IPS-18c (cell line): ENCODE measurements around the gene DUOX1.

ENCODE experiments used
- H3K4me3 ChIP-seq: 2 replicates; pipeline ENCODE4 v1.7.0; 2013; ENCODE audit warnings: low read depth, mild to moderate bottlenecking, low read length, moderate library complexity; ENCODE audit not compliant: insufficient read depth
- H3K9me3 ChIP-seq: one replicate; pipeline ENCODE4 v1.6.1; 2013; ENCODE audit warnings: mild to moderate bottlenecking, low read length, moderate library complexity; ENCODE audit not compliant: control insufficient read depth, insufficient read depth

The DUOX1 gene

GRCh38 chr15:45187578-45187893, 57.7 kb downstream of the DUOX1 start:
- peak overlapping the region; percentile 55; the same call in 1 of the 2 replicates for H3K4me3 ChIP-seq

GRCh38 chr15:45187894-45188830, 58.4 kb downstream of the DUOX1 start, which contains the start of gene SHF:
Gene SHF, minus strand, starts transcription at chr15:45187966. Its CDS starts 15 bp downstream, at chr15:45187951.
- H3K4me3 ChIP-seq: peak within 1 kb of the TSS; percentile 76
- no peaks in the 10 kb centered on the region for H3K9me3 ChIP-seq

More at GRCh38 chr15:45187578-45187893, 57.7 kb downstream of the DUOX1 start:
- H3K9me3 ChIP-seq: no peaks in the 10 kb centered on the region

- no peaks in the 10 kb centered on the region for H3K9me3 ChIP-seq
- H3K4me3 ChIP-seq: no peak overlapping the region
Observed at GRCh38 chr15:45197512-45197911, 67.7 kb downstream of the DUOX1 start.

- Histone ChIP-seq H3K4me3 (peak overlapping the region; percentile 79), H3K9me3 (no peaks in the 10 kb centered on the region)
Observed at GRCh38 chr15:45198337-45199135, 68.7 kb downstream of the DUOX1 start.

GRCh38 chr15:45199136-45199810, 69.5 kb downstream of the DUOX1 start:
- no peaks in the 10 kb centered on the region for H3K9me3 ChIP-seq
- peak overlapping the region; percentile 79 for H3K4me3 ChIP-seq

GRCh38 chr15:45200001-45200798, 70.4 kb downstream of the DUOX1 start:
- Histone ChIP-seq H3K4me3 (peak overlapping the region; percentile 75), H3K9me3 (no peaks in the 10 kb centered on the region)

GRCh38 chr15:45200799-45201556, 71.2 kb downstream of the DUOX1 start:
- H3K4me3 ChIP-seq: peak overlapping the region; percentile 75
- H3K9me3 ChIP-seq: no peaks in the 10 kb centered on the region

GRCh38 chr15:45201557-45201859, 71.7 kb downstream of the DUOX1 start:
- Histone ChIP-seq H3K4me3 (no peak overlapping the region), H3K9me3 (no peaks in the 10 kb centered on the region)

- Histone ChIP-seq H3K4me3 (no peak overlapping the region), H3K9me3 (no peaks in the 10 kb centered on the region)
Observed at GRCh38 chr15:45201869-45202268, 72.1 kb downstream of the DUOX1 start.

GRCh38 chr15:45203182-45203581, 73.4 kb downstream of the DUOX1 start:
- Histone ChIP-seq H3K4me3 (no peak overlapping the region), H3K9me3 (no peaks in the 10 kb centered on the region)

- no peak overlapping the region for H3K4me3 ChIP-seq
- no peaks in the 10 kb centered on the region for H3K9me3 ChIP-seq
Observed at GRCh38 chr15:45205192-45205591, 75.4 kb downstream of the DUOX1 start.

GRCh38 chr15:45212493-45212892, 82.7 kb downstream of the DUOX1 start:
- H3K9me3 ChIP-seq: no peaks in the 10 kb centered on the region
- no peak overlapping the region for H3K4me3 ChIP-seq
